GM13976 (cell line): Measurements from ENCODE around the gene ANKRD18B.
"Not testable (repeated sequence)": the region's sequence is repeated elsewhere in the genome, so short reads cannot be mapped to it uniquely, and the experiment has no call there.

Source experiments
- DNase-seq: peaks from one replicate; pipeline ENCODE4 v3.0.0; 2012; ENCODE audit warnings: low spot score
- in situ Hi-C: fragments of 300-500 bp; cut with MboI; formaldehyde crosslinking; loops from one replicate; pipeline ENCODE4 v1.12.0; 2022; ENCODE audit warnings: low sequenced_read_pairs, mixed read lengths, inconsistent platforms; ENCODE audit not compliant: unreplicated experiment
- TF ChIP-seq, protein P1 (sequence below): IDR thresholded peaks from 2 replicates; pipeline ENCODE4 v1.5.1; 2012; ENCODE audit warnings: borderline replicate concordance, mild to moderate bottlenecking; ENCODE audit not compliant: insufficient read depth; ENCODE audit errors: extremely low read depth, missing control alignments, control extremely low read depth

ANKRD18B gene

DNA sequence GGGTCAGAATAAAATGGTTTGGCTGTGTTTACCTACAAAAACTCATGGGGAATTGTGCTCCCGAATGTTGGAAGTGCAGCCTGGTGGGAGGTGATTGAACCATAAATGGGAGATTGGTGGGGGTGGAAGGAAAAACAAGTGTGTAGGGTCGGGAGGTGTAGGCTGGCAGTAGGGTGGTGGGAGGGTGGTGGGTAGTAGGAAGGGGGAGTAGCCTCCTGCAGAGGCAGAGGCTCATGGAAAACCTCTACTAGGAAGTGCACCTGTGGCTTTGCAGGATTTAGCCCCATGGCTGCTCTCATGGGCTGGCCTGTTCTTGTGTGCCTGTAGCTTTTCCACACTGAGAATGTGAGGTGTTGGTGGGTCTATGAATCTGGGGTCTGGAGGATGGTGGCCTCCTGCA, 63.7 kb downstream of the ANKRD18B start:
- DNase-seq, in situ Hi-C loops: not testable (repeated sequence)

DNA sequence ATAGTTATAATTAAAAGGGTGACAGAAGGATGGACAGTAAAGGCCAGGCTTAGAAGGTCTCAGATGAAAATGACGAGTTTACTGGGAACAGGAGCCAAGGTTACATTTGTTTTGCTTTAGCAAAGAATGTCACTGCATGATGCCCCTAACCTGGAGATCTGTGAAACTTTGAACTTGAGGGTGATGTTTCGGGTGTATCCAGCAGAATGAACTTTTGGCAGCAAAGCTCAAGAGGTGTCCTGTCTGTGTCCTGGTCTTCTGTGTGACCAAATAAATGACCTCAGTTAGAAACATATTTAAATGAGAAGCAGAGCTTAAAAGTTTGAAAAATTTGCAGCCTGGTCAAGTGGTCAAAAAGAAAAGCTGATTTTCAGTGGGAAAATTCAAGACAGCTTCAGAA, 64.8 kb downstream of the ANKRD18B start:
- DNase-seq, in situ Hi-C loops: not testable (repeated sequence)

DNA sequence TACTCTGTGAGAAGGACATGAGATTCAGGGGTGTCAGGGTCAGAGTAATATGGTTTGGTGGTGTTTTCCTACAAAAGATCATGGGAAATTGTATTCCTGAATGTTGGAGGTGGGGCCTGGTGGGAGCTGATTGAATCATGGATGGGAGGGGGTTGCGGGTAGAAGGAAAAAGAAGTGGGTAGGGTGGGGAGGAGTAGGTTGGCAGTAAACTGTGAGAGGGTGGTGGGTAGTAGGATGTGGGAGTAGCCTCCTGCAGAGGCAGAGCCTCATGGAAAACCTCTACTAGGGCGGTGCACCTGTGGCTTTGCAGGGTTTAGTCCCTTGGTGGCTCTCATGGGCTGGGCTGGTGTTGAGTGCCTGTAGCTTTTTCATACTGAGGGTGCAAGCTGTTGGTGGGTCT, 66.8 kb downstream of the ANKRD18B start:
- in situ Hi-C loops, DNase-seq: not testable (repeated sequence)

DNA sequence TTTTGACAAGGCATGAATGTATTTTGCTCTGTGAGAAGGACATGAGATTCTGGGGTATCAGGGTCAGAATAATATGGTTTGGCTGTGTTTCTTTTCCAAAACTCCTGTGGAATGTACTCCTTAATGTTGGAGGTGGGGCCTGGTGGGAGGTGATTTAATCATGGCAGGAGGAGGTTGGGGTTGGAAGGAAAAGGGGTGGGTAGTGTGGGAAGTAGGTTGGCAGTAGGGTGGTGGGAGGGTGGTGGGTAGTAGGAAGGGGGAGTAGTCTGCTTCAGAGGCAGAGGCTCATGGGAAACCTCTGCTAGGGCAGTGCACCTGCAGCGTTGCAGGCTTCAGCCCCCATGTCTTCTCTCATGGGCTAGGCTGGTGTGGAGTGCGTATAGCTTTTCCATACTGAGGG, 72.9 kb downstream of the ANKRD18B start:
- not testable (repeated sequence) for DNase-seq

DNA sequence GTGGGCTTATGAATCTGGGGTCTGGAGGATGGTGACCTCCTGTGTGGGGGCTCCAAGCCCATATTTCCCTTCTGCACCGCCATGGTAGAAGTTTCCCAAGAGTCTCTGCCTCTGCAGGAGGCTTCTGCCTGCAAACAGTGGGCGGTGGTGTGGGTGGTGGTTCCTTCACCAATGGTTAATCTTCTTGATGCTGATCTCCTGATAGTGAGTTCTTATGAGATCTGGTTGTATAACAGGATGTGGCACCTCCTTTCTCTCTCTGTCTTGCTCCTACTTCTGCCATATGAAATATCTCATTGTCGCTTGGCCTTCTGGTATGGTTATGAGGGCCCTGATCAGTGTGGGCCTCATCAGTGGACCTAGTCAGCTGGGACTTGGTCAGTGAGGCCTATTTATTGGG, 73.3 kb downstream of the ANKRD18B start:
- in situ Hi-C loops, DNase-seq: not testable (repeated sequence)

More for the DNA sequence above, 72.9 kb downstream of the ANKRD18B start:
- in situ Hi-C loops = not testable (repeated sequence)

DNA sequence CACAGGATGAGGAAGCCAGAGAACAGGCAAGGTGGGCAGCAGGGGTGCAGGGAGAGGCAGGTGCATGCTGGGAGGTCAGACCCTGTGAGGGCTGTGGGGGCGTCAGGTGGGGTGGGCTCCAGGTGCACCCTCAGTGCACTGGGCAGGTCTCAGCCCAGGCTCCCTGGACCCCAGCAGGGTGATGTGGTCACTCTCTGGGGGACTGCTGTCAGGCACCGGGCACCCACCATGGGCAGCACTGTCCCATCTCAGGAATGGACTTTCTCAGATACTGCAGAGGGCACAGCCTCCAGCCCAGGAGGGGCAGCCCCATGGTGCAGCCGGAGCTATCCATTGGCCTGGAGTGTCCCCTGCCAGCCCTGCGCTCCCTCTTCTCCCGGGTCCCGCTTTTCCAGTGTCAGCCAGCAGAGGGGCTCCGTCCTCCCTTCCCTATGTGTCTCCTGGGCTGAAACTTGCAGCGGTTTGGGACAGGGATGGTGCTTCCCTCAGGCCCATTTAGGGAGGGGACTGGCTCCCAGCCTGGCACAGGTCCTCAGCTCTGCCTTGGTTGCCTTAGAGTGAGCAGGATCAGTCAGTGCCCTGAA, 74.8 kb downstream of the ANKRD18B start:
- DNase-seq, in situ Hi-C loops: not testable (repeated sequence)

DNA sequence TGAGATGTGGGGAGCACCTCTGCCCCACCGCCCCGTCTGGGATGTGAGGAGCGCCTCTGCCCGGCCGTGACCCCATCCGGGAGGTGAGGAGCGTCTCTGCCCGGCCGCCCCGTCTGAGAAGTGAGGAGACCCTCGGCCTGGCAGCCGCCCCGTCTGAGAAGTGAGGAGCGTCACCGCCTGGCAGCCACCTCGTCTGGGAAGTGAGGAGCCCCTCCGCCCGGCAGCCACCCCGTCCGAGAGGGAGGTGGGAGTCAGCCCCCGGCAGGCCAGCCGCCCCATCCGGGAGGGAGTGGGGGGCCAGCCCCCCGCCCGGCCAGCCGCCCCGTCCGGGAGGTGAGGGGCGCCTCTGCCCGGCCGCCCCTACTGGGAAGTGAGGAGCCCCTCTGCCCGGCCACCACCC, 76.9 kb downstream of the ANKRD18B start:
- in situ Hi-C loops, DNase-seq: not testable (repeated sequence)

DNA sequence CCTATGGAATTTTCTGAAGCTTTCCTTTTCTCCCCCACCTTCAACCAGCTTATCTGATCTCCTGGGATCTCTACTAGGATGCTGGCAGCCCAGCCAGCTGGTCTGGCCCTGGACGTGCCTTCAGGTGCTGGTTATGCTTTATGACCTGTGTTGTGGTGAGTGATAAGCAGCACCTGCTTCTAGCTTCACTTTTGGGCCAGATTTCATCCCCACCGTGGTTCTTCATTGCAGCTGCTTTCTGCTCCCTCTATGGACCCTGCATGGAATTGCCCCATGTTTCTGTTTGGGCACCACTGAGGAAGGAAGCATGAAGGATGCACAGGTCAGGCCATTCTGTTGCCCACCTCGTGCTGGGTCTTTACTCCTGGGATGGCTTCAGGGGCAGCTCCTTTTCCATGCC, 80.2 kb downstream of the ANKRD18B start:
- in situ Hi-C loops = not testable (repeated sequence)
- peak; percentile 26 for DNase-seq

DNA sequence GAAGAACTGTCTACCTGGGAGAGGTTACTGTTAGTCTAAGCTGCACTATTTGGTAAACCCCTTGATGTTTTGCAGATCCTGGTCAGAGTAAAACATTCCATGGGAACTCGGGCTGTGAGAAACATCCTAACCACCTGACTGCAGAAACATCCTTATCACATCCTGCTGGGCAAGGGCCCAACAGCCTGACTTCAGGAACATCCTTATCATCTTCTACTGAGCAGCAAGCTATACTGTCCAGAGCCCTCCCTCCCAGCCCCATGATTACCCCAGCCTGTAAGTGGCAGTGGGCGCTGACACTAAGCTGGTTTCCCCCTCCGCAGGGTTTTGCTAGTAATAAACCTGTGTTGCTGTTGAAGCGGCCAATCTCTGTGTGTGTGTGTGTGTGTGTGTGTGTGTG, 80.9 kb downstream of the ANKRD18B start:
- DNase-seq, in situ Hi-C loops: not testable (repeated sequence)

DNA sequence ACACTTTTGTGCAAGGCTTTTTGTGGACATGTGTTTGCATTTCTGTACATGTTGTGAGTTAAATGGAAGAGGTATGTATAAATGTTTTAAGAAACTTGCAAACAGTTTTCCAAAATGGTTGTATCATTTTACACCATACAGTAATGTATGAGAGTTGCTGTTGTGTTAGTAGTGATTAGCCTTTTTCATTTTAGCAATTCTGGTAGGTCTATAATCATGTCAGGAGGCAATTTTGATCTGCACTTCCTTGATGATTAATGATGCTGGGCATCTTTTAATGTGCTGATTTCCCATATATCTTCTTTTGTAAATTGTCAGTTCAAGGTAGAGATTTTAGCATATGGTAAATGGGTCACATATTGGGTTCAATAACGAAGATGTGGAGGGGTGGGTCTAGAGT, 87.3 kb downstream of the ANKRD18B start:
- TF ChIP-seq, protein P1, sequence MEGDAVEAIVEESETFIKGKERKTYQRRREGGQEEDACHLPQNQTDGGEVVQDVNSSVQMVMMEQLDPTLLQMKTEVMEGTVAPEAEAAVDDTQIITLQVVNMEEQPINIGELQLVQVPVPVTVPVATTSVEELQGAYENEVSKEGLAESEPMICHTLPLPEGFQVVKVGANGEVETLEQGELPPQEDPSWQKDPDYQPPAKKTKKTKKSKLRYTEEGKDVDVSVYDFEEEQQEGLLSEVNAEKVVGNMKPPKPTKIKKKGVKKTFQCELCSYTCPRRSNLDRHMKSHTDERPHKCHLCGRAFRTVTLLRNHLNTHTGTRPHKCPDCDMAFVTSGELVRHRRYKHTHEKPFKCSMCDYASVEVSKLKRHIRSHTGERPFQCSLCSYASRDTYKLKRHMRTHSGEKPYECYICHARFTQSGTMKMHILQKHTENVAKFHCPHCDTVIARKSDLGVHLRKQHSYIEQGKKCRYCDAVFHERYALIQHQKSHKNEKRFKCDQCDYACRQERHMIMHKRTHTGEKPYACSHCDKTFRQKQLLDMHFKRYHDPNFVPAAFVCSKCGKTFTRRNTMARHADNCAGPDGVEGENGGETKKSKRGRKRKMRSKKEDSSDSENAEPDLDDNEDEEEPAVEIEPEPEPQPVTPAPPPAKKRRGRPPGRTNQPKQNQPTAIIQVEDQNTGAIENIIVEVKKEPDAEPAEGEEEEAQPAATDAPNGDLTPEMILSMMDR = no peak
- no peak for DNase-seq
- in situ Hi-C loops = no loop called here

DNA sequence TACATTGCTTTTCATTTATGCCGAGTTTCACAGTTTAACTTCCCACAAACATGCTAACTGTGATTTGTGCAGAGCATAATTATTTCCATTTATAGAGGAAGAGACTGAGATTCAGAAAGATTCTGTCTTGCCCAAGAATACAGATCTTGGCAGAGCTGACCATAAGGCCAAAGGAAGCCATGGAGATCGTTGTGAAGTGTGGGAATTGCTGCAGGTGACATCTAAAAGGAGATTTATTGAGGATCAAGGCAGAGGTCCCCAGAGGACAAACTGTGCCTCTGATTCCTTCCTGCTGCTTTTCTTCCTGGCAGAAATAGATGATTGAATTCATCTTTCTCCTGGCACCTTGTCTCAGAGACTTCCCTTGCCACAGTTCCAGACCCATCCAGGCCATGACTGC, 88.4 kb downstream of the ANKRD18B start:
- in situ Hi-C loops, DNase-seq: not testable (repeated sequence)

DNA sequence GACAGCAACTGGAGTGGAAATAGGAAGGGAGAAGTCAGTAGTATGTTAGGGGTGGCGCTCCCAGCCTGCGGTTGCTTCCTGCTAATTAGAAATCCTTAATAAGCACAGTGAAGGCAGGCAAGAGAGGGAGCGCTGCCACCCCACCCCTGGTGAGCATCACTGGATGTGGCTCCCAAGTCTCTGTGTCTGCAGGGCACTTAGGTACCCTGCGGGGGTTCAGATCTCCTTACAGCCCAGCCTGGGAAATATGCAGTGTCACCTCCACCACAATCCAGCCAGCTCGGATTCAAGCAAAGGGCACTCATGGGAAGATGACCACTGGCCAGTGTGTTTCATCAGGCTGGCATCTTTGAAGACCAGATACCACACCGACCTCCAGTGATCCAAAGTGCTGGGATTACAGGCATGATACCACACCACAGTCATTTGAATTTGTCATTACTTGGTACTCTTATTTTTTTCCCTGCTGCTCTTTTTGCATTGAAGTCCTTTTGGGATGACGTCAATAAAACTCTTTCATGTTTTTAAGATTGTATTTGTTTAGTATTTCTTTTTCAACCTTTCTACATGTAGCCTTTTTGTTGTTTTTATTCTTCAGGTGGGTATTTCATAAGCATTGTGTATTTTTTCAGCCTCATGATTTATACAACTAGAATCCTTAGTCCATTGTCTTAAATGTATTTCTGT, 90.1 kb downstream of the ANKRD18B start:
- TF ChIP-seq, protein P1 = no peak
- in situ Hi-C loops = no loop called here
- DNase-seq = no peak

DNA sequence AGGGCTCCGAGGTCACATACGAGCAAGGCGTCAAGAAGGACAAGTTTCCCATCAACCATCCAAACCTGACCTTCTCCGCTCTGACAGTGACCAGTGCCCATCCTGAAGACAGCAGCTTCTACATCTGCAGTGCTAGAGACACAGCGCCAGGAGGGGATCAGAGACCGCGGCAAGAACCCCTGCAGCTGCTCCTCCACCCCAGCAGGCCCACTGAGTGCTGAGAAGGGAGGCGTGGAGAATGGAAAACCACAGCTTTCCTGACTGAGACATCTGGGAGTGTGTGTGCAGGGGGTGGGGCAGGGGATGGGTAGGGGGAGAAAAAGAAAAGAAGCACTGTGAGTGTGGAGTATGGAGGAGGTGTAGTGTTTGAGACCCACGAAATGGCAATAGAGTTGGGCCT, 94.3 kb downstream of the ANKRD18B start:
- in situ Hi-C loops, DNase-seq: not testable (repeated sequence)
